HT1080 (cell line): ENCODE measurements around the gene RREB1. TPM values are rescaled to one million over a fixed set of nuclear protein-coding genes. Genes with fewer than 3 reads are reported as not detected.

ENCODE experiments used
- DNase-seq: peaks from one replicate; pipeline ENCODE4 v3.0.0-alpha.2; 2015; ENCODE audit warnings: low read depth
- total RNA-seq: library from RNA; depleted of rRNA; stranded (reverse); fragments of >200 nt; shearing (Covaris generic); gene quantifications from 2 replicates; pipeline ENCODE4 v1.2.3, GENCODE V29; 2014

Gene RREB1
- total RNA-seq, 1 experiment from 2014 or later: 11.9 TPM

DNA sequence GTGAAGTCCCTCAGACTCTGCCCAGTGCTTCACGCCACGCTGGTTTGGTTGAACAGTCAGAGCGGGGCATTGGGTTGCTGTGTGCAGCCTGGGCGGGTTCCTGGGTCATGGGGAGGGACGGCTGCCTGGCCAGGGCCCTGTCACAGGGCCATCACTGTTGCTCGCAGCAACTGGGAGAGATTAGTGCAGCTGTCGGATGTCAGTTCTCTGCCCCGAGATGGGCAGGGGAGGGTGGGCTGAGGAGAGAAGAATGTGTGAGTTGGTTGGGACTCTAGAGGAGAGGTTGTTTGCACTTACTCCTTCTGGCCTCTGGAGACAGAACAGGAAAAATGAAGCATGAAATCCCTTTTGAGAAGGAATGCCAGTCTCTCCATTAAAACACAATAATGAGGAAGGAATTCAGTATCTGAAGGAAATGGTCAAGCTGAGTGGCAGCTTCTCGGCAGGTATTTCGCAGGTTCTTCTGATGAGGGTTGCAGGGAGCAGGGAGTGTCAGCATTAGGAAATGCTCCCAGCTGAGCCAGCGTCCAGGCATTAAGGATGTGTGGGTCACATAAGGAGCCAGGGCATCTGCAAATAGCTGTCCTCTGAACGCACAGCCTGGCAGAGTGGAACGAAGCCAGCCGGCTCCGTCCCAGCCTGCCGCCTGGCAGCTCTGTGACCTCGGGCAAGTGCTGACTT, 109.3 kb downstream of the RREB1 start:
- DNase-seq: no peak

DNA sequence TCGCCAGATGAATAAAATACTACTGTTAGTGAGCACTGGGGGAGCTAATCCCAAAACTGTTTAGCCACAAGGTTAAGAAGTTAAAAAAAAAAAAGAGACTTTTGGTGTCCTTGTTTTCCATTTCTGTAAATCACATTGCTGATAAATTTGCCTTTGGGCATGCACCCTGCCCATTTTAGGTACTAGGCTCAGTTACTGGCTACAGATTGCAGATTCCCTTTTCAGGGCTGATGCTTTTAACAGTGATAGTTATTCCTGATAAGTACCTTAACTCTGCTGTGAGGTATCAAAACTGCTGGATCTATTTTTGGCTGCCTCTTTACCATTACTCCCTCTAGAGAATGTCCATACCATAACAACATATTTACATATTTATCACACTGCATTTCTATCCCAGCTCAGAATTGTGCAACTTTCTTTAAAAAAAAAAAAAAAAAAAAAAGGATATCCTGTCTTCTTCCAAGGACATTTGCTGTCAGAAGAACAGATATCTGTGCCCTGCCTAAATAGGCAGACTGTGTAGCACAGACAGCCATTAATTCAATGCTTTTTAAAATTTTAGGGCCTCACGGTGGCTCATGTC, 110.7 kb downstream of the RREB1 start:
- no peak for DNase-seq

DNA sequence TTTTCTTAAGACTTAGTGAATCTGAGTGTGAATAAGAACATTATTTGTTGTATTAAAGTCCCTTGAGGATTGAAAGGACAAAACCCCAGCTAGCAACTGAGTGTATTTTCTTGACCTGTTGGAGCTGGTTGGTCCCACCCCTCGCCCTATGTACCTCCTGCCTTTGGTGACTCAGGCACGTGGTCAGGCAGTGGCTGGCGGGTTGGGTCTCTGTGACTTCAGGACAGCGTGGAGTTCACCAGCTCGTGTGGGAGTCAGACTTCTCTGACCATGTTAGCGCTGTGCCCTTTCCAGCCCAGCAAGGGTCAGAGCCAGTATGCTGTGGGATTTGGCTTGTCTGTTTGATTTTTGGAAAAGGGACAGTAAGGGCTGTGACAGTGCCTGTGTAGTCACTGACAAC, 111.5 kb downstream of the RREB1 start:
- DNase-seq: peak; percentile 62

DNA sequence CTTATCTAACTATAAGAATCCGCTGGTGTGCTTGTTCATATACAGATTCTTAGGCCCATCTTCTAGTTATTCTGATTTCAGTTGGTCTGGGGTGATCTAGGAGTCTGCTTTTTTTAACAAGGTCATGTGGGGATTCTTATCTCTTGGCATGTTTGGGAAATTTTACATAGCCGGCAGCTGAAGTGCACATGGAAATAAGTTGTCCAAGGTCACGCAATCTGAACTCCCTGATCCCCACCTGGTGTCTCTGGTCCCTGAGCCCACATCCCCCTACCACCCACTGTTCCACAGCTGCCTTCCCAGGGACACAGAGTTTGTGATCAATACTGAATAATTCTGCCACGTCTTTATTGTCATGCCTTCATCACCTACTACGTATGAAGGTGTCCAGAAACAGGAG, 114.4 kb downstream of the RREB1 start:
- DNase-seq: no peak

DNA sequence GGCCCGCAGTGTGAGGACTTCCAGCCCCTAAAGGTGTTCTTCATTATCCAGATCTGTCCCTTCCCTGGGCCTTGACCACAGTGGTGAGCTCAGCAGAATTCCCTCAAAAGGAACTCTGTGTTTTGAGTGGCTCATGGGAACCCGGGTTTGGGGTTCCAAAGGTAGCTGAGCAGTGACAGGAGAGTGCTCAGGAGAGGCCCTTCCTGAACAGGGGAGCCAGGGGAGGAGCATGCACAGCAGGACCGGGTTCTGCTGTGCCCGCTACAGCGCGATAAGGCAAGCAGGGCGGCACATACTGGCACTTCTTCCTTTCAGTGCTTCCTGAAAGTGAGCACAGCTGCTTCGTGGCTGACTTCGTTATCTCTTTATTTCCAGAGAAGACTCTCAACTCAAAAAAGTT, 117.0 kb downstream of the RREB1 start:
- DNase-seq: no peak

DNA sequence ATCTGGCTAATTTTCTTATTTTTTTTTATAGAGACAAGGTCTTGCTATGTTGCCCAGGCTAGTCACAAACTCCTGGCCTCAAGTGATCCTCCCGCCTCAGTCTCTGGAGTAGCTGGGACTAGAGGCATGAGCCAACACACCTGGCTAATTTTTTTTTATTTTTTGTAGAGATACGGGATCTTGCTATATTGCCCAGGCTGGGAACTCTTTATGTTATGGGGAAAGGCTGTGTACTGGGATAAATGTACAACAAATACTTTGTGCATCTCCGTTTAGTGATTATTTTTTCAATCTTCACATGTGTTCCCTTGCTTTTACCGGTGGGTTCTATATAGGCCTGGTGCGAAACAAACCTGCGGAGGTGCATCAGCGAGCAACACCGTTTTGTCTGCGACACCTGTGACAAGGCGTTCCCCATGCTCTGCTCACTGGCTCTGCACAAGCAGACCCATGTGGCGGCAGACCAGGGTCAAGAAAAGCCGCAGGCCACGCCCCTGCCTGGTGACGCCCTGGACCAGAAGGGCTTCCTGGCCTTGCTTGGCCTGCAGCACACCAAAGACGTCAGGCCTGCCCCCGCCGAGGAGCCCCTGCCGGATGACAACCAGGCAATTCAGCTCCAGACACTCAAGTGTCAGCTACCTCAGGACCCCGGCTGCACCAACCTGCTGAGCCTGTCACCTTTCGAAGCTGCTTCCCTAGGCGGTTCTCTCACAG, 121.1 kb downstream of the RREB1 start:
- DNase-seq: no peak

DNA sequence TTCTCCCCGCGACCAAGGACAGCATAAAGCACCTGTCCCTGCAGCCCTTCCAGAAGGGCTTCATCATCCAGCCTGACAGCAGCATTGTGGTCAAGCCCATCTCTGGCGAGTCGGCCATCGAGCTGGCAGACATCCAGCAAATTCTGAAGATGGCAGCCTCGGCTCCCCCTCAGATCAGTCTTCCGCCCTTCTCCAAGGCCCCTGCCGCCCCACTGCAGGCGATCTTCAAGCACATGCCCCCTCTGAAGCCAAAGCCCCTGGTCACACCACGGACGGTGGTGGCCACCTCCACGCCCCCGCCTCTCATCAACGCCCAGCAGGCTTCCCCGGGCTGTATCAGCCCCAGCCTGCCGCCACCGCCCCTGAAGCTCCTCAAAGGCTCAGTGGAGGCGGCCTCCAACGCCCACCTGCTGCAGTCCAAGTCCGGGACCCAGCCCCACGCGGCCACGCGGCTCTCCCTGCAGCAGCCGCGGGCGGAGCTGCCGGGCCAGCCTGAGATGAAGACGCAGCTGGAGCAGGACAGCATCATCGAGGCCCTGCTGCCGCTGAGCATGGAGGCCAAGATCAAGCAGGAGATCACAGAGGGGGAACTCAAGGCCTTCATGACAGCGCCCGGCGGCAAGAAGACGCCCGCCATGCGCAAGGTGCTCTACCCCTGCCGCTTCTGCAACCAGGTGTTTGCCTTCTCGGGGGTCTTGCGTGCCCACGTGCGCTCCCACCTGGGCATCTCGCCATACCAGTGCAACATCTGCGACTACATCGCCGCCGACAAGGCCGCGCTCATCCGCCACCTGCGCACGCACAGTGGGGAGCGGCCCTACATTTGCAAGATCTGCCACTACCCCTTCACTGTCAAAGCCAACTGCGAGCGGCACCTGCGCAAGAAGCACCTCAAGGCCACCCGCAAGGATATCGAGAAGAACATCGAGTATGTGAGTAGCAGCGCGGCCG, 121.9 kb downstream of the RREB1 start:
- no peak for DNase-seq

DNA sequence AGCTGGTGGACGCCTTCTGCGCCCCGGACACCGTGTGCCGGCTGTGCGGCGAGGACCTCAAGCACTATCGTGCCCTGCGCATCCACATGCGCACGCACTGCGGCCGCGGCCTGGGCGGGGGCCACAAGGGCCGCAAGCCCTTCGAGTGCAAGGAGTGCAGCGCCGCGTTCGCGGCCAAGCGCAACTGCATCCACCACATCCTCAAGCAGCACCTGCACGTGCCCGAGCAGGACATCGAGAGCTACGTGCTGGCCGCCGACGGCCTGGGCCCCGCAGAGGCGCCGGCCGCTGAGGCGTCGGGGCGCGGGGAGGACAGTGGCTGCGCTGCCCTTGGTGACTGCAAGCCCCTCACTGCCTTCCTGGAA, 122.5 kb downstream of the RREB1 start:
- DNase-seq: no peak

DNA sequence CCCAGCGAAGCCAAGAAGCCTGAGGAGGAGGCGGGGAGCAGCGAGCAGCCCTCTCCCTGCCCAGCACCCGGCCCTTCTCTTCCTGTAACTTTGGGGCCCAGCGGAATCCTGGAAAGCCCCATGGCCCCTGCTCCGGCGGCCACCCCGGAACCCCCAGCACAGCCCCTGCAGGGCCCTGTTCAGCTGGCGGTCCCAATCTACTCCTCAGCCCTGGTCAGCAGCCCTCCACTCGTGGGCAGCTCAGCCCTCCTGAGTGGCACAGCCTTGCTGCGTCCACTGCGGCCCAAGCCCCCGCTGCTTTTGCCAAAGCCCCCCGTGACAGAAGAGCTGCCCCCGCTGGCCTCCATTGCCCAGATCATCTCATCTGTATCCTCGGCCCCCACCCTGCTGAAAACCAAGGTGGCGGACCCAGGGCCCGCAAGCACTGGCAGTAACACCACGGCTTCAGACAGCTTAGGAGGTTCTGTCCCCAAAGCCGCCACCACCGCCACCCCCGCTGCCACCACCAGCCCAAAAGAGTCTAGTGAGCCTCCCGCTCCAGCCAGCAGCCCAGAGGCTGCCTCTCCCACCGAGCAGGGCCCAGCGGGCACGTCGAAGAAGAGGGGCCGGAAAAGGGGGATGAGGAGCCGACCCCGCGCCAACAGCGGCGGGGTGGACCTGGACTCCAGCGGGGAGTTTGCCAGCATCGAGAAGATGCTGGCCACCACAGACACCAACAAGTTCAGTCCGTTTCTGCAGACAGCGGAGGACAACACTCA, 123.4 kb downstream of the RREB1 start:
- no peak for DNase-seq

DNA sequence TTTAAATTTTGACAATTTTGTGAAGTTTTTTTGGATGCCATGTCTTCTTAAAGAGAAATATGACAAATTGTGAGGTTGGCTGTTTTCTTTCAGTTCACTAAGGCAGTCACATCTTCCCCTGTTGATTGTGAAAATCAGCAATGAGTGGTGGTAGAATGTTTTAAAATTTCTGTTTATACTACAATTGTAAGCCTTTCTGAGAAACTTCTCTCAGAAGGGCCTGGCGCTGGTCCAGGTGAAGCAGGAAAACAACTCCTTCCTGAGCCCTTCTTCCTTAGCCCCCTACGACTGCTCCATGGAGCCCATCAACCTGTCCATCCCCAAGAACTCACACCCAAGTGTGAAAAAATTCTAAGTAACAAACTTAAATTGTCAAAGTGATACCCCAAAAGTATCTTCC, 124.6 kb downstream of the RREB1 start:
- DNase-seq: no peak

DNA sequence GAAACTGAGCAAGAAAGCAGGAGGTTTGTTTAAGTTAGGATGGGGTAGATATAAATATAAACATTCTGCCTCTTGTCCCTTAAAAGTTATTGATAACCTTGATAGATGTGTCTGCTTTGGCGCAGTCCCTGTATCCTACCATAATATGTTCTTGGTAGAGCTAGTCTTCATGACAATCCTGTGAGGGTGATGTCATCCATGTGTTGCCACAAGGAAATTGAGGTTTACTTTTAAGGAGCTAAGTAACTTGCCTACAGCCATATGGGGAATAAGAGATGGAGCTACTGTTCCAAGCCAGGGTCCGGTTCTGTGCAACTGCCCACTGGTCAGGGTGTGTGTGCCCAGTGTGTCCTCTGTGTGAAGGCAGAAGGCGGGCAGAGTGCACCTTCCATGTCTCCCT, 126.8 kb downstream of the RREB1 start:
- no peak for DNase-seq

DNA sequence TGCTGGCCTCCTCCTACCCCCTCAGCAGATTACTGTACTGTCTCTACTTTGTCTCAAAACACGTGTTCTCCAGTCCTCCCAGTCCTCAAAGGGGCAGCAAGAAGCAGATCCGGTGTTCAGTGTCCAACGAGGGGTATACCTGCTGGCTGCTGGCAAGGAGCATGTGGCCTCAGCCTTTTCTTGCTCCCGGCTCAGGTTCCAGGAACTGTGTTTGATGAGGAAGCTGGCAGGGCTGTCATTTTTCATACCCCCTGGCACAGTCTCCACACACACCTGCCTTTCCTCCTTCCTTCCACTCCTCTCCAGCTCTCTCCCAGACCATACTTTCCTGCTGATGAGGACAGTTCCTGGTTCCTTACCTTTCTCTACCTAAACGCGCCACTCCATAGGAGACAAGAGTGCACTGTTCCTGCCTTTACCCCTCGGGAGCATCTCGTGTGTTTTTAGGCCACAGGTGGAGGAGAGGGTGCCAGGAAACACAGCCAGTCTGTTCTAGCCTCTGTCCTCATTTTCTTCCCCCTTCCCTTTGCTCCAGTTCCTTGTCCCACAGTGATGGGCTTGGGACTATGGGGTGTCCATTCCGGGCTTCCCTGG, 128.0 kb downstream of the RREB1 start:
- DNase-seq: no peak

DNA sequence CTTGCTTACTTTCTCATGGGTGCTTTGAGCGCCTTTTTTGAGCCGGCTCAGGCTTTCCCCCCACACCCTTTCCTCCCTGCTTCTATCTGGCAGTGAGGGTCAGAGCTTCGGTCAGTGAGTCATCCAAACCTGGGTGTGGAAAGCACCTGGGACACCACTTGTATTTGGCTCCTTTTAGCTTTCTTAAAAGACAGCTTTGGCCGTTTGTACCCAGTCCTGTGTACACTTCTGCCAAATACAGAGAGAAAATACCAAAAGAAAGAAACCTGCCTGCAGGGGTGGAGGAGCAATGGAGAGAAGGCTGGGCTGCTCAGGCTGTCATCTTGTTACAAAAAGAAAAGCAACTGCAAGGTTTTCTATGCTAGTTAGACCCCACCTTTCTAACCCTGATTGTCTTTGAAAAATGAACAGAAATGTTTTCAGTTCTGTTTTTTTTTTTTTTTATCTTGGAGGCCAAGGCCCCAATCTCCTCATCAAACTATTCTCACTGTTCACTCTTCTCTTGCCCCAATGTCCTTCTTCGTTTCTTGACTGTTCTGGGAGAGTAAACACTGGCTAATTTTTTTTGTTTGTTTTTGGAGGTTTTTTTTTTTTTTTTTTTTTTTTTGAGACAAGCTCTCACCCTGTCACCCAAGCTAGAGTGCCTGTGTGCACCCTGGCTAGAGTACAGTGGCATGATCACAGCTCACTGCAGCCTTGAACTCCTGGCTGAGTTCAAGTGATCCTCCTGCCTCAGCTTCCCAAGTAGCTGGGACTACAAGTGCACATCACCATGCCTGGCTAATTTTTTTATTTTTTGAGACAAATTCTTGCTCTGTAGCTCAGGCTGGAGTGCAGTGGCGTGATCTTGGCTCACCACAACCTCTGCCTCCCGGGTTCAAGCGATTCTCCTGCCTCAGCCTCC, 128.8 kb downstream of the RREB1 start:
- peak; percentile 20 for DNase-seq

DNA sequence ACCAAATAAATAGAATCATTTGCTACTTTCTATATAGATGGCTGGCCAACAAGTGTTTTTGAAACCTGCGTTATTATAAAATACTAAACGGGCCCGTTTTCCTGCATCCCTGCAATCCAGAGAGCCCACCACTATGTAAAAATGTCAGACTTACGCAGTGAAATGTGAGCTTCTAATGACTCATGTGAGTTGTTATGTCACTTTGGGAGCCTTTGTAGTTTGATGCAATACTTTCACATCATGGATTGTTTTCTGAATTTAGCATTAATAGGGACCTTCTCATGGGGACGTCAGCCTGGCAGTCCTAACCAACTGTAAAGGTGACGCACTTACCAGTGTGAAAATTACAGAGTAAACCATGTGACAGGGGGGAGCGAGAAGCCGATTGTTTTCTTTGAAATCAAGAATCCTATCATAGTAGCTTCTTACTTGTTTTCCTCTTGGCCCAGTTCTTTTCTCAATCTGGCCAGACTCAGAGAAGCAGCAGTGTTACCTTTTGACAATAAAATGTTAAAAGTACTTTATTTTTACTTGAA, 130.0 kb downstream of the RREB1 start:
- no peak for DNase-seq

DNA sequence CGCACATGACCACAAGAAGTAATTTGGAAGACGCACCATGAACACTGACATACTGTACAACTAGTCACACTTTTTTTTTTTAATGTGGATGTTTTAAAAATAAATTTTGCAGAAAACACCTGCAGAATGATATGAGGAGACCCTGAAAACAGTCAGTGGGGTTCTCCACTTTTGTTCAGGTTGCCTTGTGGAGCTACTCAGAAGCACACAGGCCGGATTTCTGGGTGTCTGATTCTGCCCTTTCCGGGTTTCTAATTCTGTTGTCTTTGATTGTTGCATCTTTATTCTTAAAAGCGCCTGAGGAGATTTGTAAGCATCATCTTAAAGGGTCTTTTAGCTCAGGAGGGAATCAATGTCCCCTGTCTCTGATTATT, 130.8 kb downstream of the RREB1 start:
- DNase-seq: no peak

DNA sequence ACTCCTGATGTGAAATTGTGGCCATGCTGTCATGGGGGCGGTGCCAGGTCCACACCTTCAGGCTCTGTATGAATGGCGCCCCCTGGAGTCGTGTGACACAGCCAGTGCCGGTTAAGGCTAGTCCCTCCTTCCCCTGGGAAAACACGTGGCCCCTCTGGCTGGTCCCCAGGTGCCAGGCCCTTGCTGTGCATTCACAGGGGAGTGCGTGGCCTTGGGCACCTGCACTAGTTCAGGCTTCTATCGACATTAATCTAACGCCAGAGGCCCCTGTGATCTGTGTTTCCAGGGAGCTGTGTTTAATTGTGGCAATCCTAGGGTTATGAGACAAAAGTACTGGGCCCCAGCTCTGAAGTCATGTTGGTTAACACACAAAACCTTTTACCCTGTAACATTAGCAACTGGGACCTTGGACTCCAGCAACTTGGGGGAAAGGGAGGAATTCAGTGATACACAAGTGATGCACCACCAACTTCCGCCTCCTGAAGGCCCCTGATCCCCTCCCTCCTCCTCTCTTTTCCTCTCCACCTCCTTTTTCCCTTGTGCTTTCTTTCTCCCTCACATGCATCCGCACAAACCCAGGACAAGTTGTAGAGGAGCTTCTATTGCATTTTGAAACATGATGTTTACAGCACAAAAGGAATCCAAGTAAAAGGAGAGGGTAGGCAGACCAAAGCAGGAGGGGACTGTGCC, 131.3 kb downstream of the RREB1 start:
- DNase-seq: peak; percentile 67

DNA sequence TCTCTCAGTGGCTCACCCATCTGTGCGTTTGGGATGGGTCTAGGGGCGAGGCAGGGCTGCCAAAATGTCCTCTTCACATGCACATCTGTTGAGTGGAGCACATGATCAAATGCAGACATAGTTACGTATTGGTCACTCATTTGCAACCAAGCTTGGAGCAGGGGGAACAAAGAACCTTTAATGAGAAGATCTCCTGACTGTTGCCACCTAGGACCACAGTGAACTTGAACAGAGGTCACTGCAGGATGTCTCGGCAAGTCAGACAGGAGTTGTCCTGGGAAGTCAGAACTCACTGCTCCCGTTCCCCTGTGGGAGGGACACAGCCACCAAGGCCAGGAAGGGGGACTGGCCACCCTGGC, 131.8 kb downstream of the RREB1 start:
- DNase-seq: no peak

DNA sequence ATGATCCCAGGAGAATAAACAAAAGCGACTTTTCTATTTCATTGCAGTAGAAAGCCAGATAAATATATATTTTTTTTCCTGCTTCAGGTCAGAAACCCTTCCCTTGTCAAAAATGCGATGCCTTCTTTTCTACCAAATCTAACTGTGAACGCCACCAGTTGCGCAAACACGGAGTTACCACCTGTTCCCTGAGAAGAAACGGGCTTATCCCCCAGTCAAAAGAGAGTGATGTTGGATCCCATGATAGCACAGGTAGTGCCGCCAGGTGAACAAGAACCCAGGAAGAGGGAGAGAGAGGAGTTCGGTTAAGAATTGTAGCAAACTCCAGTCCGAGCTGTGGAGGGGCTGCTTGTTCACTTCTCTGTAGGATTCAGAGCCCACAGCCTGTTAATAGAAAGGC, 132.6 kb downstream of the RREB1 start:
- DNase-seq: no peak

DNA sequence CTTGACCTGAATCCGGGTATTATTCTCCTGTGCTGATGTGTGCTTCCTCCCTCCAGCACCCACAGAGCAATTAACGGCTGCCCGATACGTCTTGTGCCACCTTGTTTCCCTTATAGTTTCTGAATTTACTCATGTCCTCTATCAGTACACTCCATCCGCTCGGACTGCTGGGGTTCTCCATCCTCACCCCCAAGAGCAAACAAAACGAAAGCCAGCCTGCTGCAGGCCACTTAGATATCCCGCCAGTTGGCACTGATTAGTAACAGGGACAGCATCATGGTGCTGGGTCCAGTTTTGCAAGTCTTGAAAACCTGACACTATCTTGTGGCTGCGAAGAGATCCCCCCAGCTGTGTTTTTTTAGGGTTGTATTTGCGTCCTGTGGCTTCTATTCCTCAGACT, 133.4 kb downstream of the RREB1 start:
- no peak for DNase-seq
